ENCODE measurements around the gene NEURL1. TPM values are rescaled to one million over a fixed set of nuclear protein-coding genes. Genes with fewer than 3 reads are reported as not detected.

NEURL1 gene
- total and polyA plus RNA-seq, 9 donors = 0.28 to 5.6 (median 3.1) TPM

DNA sequence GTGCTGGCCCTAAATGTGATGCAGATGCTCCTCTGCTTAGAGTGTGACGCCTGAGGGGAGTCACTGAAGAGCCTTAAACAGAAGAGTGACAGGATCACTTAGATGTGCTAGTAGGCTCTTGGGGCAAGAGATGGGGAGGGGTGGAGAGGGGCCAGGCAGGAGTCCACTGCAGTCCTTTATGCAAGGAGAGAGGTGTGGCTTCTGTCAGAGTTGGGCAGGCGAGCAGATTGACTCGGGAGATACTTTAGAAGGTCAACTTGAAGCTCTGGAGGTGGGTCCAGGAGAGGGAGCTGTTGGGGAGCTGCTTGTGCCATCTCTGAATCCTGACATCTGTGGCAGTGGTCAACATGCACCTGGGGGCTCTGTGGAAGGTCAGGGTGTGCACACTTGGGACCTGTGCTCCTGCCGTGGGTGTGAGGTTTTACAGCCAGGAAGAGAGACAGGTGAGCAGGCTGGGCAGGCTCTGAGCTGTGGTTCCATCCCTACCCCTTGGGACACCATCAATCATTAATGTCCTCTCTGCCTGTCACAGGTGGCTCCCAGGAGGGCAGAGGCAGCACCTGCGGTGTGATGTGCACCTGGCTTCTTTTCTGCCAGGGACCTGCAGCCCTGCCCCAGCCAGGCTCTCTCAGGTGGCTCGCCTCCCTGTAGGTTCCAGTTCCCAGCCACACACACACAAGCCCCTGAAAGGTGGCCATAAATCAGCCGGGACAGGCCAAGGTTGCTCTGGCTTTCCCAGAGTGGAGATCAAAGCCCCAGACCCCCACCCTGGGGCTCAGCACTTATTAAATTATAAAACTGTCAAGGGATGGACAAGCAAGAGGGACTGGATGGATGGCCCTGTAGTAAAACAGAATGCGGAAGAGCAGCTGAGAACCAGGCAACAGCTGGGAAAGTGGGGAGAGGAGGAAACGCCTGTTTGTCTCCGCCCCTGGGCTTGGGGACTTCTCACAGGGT lies 14.0 kb downstream of the NEURL1 start:
- no peak for DNase-seq
- 84 to 88% (median 86%) methylated on average over 10 of the region's 10 CpGs for WGBS, 3 donors

DNA sequence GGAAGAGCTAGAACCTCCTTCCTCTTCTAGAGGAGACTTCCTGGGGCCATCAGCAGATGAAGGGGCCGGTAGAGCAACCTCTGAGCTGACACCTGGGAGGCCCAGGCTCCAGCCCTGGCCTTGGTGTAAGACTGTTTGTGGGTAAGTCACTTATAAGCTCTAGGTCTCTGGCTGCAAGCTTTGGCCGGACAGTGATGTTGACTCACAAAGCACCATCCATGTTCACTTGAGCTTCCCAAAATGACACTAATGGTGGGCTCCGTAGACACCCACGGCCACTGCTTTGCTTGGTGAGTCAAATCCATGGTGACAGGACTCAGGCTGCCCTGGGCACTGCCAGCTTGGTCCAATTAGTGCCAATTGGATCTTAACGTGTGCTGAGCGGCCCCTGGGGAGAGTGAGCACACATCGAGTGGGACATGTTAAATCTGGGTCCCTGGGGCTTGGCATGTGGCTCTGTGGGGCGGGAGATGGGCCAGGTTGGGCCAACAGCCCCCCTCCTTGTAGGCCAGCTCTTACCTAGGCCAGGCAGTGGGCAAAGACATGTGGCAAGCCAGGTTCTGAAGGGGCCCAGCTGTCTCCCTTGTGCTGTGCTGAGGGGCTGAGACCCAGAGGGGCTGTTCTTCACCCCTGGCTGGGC lies 16.7 kb downstream of the NEURL1 start:
- intact Hi-C loops (cut with DNase I) = no loop called here
- no peak for TF ChIP-seq POLR2A (IDR thresholded peaks at IDR 0.05)
- TF ChIP-seq, protein P1, sequence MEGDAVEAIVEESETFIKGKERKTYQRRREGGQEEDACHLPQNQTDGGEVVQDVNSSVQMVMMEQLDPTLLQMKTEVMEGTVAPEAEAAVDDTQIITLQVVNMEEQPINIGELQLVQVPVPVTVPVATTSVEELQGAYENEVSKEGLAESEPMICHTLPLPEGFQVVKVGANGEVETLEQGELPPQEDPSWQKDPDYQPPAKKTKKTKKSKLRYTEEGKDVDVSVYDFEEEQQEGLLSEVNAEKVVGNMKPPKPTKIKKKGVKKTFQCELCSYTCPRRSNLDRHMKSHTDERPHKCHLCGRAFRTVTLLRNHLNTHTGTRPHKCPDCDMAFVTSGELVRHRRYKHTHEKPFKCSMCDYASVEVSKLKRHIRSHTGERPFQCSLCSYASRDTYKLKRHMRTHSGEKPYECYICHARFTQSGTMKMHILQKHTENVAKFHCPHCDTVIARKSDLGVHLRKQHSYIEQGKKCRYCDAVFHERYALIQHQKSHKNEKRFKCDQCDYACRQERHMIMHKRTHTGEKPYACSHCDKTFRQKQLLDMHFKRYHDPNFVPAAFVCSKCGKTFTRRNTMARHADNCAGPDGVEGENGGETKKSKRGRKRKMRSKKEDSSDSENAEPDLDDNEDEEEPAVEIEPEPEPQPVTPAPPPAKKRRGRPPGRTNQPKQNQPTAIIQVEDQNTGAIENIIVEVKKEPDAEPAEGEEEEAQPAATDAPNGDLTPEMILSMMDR (IDR thresholded peaks at IDR 0.05) = no peak
- TF ChIP-seq EP300 (IDR thresholded peaks at IDR 0.05) = no peak
- H3K4me3 ChIP-seq = no peak overlapping the region
- H3K27me3 ChIP-seq = no peaks in the 10 kb centered on the region
- 94 to 98% (median 98%) methylated on average over 8 of the region's 8 CpGs for WGBS, 3 donors
- no peaks in the 10 kb centered on the region for H3K36me3 ChIP-seq
- DNase-seq = no peak
- H3K4me1 ChIP-seq (ENCODE audit: insufficient read depth) = peaks cover 9% of the 10 kb centered on the region
- H3K9me3 ChIP-seq = no peaks in the 10 kb centered on the region
- no peak overlapping the region for H3K27ac ChIP-seq

More for the DNA sequence above, 14.0 kb downstream of the NEURL1 start:
- H3K4me3 ChIP-seq = no peak overlapping the region
- H3K27me3 ChIP-seq = no peaks in the 10 kb centered on the region
- no peak overlapping the region for H3K27ac ChIP-seq
- no peaks in the 10 kb centered on the region for H3K9me3 ChIP-seq
- H3K36me3 ChIP-seq = no peaks in the 10 kb centered on the region
- TF ChIP-seq EP300 (IDR thresholded peaks at IDR 0.05) (no peak), POLR2A (IDR thresholded peaks at IDR 0.05) (no peak)
- TF ChIP-seq, protein P1 (IDR thresholded peaks at IDR 0.05) = no peak
- intact Hi-C loops (cut with DNase I) = no loop called here
- peaks cover 7% of the 10 kb centered on the region for H3K4me1 ChIP-seq (ENCODE audit: insufficient read depth)

GRCh38 chr10:103510791-103511752 lies 17.6 kb downstream of the NEURL1 start:
- no peak overlapping the region for H3K27ac ChIP-seq
- no peak overlapping the region for H3K4me3 ChIP-seq
- intact Hi-C loops (cut with DNase I) = no loop called here
- WGBS, 3 donors = 94 to 96% (median 96%) methylated on average over 10 of the region's 10 CpGs
- DNase-seq = no peak
- TF ChIP-seq, protein P1 (IDR thresholded peaks at IDR 0.05) = no peak
- no peak for TF ChIP-seq POLR2A (IDR thresholded peaks at IDR 0.05)
- TF ChIP-seq EP300 (IDR thresholded peaks at IDR 0.05) = no peak
- no peaks in the 10 kb centered on the region for H3K36me3 ChIP-seq
- peaks cover 10% of the 10 kb centered on the region for H3K4me1 ChIP-seq (ENCODE audit: insufficient read depth)
- H3K9me3 ChIP-seq = no peaks in the 10 kb centered on the region
- no peaks in the 10 kb centered on the region for H3K27me3 ChIP-seq

DNA sequence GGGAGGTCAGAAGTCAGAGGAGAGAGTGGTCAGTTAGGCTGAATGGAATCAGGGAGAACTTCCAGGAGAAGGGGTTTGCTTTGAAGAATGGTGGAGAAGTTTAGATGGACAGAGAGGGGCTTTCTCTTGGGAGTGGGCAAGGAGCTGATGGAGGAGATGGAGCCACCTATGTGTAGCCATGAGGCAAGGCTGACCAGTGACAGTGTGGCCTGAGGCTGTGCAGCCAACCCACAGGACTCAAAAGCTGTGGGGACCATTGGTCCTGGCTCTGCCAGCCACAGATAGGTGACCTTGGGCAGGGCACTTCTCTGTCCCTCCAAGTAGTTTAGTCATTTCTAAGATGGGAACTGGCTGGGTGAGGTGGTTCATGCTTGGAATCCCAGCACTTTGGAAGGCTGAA lies 18.7 kb downstream of the NEURL1 start:
- TF ChIP-seq EP300 (IDR thresholded peaks at IDR 0.05) = no peak
- TF ChIP-seq, protein P1 (IDR thresholded peaks at IDR 0.05) = no peak
- no peak for TF ChIP-seq POLR2A (IDR thresholded peaks at IDR 0.05)
- peaks cover 10% of the 10 kb centered on the region for H3K4me1 ChIP-seq (ENCODE audit: insufficient read depth)
- no peaks in the 10 kb centered on the region for H3K27me3 ChIP-seq
- H3K9me3 ChIP-seq = no peaks in the 10 kb centered on the region
- intact Hi-C loops (cut with DNase I) = no loop called here
- DNase-seq = no peak
- no peak overlapping the region for H3K27ac ChIP-seq
- H3K36me3 ChIP-seq = no peaks in the 10 kb centered on the region
- no peak overlapping the region for H3K4me3 ChIP-seq

Data from ovary (tissue), 9 donors.